ENCODE results near the gene XAGE3. TPM values are rescaled to one million over a fixed set of nuclear protein-coding genes. Genes with fewer than 3 reads are reported as not detected.
"Not testable (repeated sequence)": the region's sequence is repeated elsewhere in the genome, so short reads cannot be mapped to it uniquely, and the experiment has no call there.

Gene XAGE3
- polyA plus RNA-seq: 0.13 TPM
- long read RNA-seq, donor 1: 0 reads
- long read RNA-seq, donor 2: 0 reads
- long read RNA-seq, donor 3: 0 reads
- long read RNA-seq, donor 4: 0 reads
- long read RNA-seq, donor 5: 0 reads
- long read RNA-seq, donor 6: 0 reads
- long read RNA-seq, donor 7: 0 reads
- long read RNA-seq, donor 8: 0 reads
- long read RNA-seq, donor 9: 0 reads
- long read RNA-seq, donor 10: 0 reads
- long read RNA-seq, donor 11: 0 reads

DNA sequence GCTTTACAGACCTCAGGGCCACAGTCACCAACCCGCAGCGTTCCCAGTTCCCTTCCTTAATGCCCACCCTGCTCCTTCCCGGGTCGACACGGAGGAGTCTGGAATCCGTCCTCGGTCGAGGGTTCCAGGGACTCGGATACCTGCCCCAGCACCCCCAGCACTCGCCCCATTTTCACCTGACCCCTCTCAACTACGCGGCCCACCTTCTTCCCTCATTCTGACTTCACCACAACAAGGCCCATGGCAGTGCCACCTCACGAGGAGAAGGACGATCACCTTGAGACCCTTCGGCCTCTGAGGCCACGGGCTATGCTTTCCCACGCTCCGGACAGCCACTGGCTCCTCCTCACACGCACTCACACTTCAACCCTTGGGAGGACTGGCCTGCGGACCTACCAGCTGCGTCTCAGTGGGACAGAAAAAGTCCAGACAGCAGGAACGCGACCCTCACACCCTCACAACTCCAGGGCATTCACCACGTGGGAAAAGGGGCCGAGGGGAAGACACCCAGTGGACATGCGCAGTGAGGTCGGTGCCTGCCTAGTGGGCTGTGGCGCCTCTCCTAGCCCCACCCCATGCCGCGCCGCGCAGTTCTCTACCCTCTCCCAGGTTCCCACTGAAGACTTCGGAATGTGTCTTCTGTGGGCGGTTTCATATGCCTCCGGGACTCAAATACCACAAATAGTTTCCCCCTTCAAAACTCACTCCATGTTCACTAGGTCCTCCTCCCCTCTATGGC is at the start of gene XAGE3:
XAGE3 (minus strand) TSS at position 474 of the 739 bp plus-strand sequence. CDS start 950 bp downstream, outside the sequence.
- H3K36me3 ChIP-seq (ENCODE audit: control insufficient read depth, insufficient read depth, low read length): no peaks in the 10 kb centered on the region
- H3K27me3 ChIP-seq (ENCODE audit: control insufficient read depth, insufficient read depth, low read length): no peaks in the 10 kb centered on the region
- H3K4me3 ChIP-seq (ENCODE audit: low read length): no peak within 1 kb of the TSS
- H3K9me3 ChIP-seq (ENCODE audit: control insufficient read depth, low read depth, low read length): no peaks in the 10 kb centered on the region
- H3K27ac ChIP-seq (ENCODE audit: low read length): no peak within 1 kb of the TSS
- DNase-seq: no peak
- WGBS (ENCODE audit: insufficient coverage, low lambda C conversion rate): no CpG with 5 or more reads among the region's 35 CpGs
- no peaks in the 10 kb centered on the region for H3K4me1 ChIP-seq (ENCODE audit: control insufficient read depth, insufficient read depth, low read length)

- H3K27me3 ChIP-seq (ENCODE audit: control insufficient read depth, insufficient read depth, low read length); H3K36me3 ChIP-seq (ENCODE audit: control insufficient read depth, insufficient read depth, low read length); H3K27ac ChIP-seq (ENCODE audit: low read length); H3K4me1 ChIP-seq (ENCODE audit: control insufficient read depth, insufficient read depth, low read length); DNase-seq; H3K4me3 ChIP-seq (ENCODE audit: low read length); H3K9me3 ChIP-seq (ENCODE audit: control insufficient read depth, low read depth, low read length): not testable (repeated sequence)
- no CpG with 5 or more reads among the region's 3 CpGs for WGBS (ENCODE audit: insufficient coverage, low lambda C conversion rate)
Measured at GRCh38 chrX:52914704-52915103, 46.8 kb upstream of the XAGE3 start.

DNA sequence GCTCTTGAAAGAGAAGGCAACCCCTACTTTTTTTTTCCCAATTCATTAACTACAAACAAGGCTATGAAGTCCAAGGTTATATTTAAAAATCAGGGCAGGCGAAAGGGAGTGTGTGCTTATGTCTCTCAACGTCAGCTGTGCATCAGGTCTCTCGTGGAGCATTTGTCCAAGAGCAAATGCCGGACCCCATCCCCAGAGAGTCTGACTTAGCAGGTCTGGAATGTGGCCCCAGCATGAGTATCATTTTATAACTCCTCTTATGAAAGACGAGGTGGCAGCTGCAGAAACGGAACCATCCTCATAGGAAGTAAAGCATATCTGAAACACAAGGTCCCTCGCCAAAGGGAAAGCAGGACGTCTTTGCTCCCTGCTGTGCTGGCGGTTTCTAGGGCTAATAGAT is 45.8 kb upstream of the XAGE3 start:
- WGBS (ENCODE audit: insufficient coverage, low lambda C conversion rate): no CpG with 5 or more reads among the region's 9 CpGs
- H3K4me1 ChIP-seq (ENCODE audit: control insufficient read depth, insufficient read depth, low read length); DNase-seq: not testable (repeated sequence)

DNA sequence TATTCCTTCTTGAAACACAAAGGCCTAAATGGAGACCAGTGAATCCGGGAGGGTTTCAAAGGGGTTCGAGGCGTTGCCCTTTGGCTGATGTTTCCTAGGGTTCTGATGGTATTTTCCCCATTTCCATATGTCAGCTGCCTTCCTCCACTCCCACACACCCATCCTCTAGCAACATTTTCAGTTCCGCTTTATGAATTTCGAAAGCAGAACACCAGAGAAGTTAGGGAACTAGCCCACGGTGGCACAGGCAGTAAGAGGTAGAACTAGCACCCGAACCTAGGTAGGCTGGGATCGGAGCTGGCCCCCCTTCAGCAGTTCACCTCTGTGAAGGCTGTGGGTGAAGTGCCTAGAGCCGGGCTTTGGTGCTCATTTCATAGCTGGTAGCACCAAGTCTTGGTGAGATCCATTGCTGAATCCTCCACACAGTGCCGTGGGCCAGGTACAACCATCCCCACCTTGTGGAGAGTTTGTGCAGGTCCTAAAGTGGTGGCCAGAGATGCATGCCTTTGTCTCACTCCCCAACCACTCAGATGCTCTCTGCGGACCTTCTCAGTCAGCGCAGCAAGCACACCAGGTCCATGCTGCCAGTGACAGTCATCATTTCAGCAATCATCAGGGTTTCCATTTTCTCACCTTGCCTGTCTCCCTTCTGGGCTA is 41.6 kb upstream of the XAGE3 start:
- H3K4me3 ChIP-seq (ENCODE audit: low read length); H3K9me3 ChIP-seq (ENCODE audit: control insufficient read depth, low read depth, low read length); H3K4me1 ChIP-seq (ENCODE audit: control insufficient read depth, insufficient read depth, low read length); H3K27me3 ChIP-seq (ENCODE audit: control insufficient read depth, insufficient read depth, low read length); H3K27ac ChIP-seq (ENCODE audit: low read length); H3K36me3 ChIP-seq (ENCODE audit: control insufficient read depth, insufficient read depth, low read length); DNase-seq: not testable (repeated sequence)
- WGBS (ENCODE audit: insufficient coverage, low lambda C conversion rate): no CpG with 5 or more reads among the region's 12 CpGs

More for the DNA sequence above, 45.8 kb upstream of the XAGE3 start:
- H3K9me3 ChIP-seq (ENCODE audit: control insufficient read depth, low read depth, low read length); H3K27me3 ChIP-seq (ENCODE audit: control insufficient read depth, insufficient read depth, low read length); H3K4me3 ChIP-seq (ENCODE audit: low read length); H3K36me3 ChIP-seq (ENCODE audit: control insufficient read depth, insufficient read depth, low read length); H3K27ac ChIP-seq (ENCODE audit: low read length): not testable (repeated sequence)

- H3K36me3 ChIP-seq (ENCODE audit: control insufficient read depth, insufficient read depth, low read length); H3K27ac ChIP-seq (ENCODE audit: low read length); H3K9me3 ChIP-seq (ENCODE audit: control insufficient read depth, low read depth, low read length); H3K27me3 ChIP-seq (ENCODE audit: control insufficient read depth, insufficient read depth, low read length); DNase-seq; H3K4me1 ChIP-seq (ENCODE audit: control insufficient read depth, insufficient read depth, low read length); H3K4me3 ChIP-seq (ENCODE audit: low read length): not testable (repeated sequence)
- no CpG with 5 or more reads among the region's 17 CpGs for WGBS (ENCODE audit: insufficient coverage, low lambda C conversion rate)
Measured at GRCh38 chrX:52907900-52908299, 40.0 kb upstream of the XAGE3 start.

DNA sequence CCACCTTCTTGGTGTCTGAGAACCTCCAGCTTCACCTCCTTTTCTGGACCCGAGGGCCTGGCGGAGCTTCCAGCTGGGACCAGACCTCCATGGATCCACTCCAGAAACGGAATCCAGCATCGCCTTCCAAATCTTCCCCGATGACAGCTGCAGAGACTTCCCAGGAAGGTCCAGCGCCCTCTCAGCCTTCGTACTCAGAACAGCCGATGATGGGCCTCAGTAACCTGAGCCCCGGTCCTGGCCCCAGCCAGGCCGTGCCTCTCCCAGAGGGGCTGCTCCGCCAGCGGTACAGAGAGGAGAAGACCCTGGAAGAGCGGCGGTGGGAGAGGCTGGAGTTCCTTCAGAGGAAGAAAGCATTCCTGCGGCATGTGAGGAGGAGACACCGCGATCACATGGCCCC is 39.3 kb upstream of the XAGE3 start:
- H3K4me1 ChIP-seq (ENCODE audit: control insufficient read depth, insufficient read depth, low read length); H3K27ac ChIP-seq (ENCODE audit: low read length); H3K9me3 ChIP-seq (ENCODE audit: control insufficient read depth, low read depth, low read length); H3K36me3 ChIP-seq (ENCODE audit: control insufficient read depth, insufficient read depth, low read length); DNase-seq; H3K4me3 ChIP-seq (ENCODE audit: low read length); H3K27me3 ChIP-seq (ENCODE audit: control insufficient read depth, insufficient read depth, low read length): not testable (repeated sequence)
- no CpG with 5 or more reads among the region's 17 CpGs for WGBS (ENCODE audit: insufficient coverage, low lambda C conversion rate)

GRCh38 chrX:52906072-52906471 is 38.2 kb upstream of the XAGE3 start:
- not testable (repeated sequence) for H3K9me3 ChIP-seq (ENCODE audit: control insufficient read depth, low read depth, low read length); DNase-seq; H3K36me3 ChIP-seq (ENCODE audit: control insufficient read depth, insufficient read depth, low read length); H3K27ac ChIP-seq (ENCODE audit: low read length); H3K4me3 ChIP-seq (ENCODE audit: low read length); H3K4me1 ChIP-seq (ENCODE audit: control insufficient read depth, insufficient read depth, low read length); H3K27me3 ChIP-seq (ENCODE audit: control insufficient read depth, insufficient read depth, low read length)
- no CpG with 5 or more reads among the region's 4 CpGs for WGBS (ENCODE audit: insufficient coverage, low lambda C conversion rate)

DNA sequence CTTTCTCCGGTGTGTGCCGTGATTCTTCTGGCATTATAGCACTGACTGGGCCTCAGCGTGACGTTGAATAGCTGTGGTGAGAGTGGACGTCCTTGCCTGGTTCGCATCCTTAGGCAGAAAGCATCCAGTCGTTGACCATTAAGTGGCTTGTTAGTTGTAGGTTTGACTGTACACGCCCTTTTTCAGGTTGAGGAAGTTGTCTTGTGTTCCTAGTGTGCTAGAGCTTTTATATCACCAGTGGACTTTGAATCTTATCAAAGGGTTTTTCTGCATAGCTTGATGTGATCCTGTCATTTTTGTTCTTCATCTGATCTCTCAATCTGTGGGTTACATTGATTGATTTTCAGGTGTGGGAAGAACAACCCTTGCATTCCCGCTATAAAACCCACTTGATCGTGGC is 37.6 kb upstream of the XAGE3 start:
- not testable (repeated sequence) for H3K9me3 ChIP-seq (ENCODE audit: control insufficient read depth, low read depth, low read length); H3K4me3 ChIP-seq (ENCODE audit: low read length); H3K36me3 ChIP-seq (ENCODE audit: control insufficient read depth, insufficient read depth, low read length); H3K4me1 ChIP-seq (ENCODE audit: control insufficient read depth, insufficient read depth, low read length); H3K27ac ChIP-seq (ENCODE audit: low read length); DNase-seq; H3K27me3 ChIP-seq (ENCODE audit: control insufficient read depth, insufficient read depth, low read length)
- no CpG with 5 or more reads among the region's 10 CpGs for WGBS (ENCODE audit: insufficient coverage, low lambda C conversion rate)

DNA sequence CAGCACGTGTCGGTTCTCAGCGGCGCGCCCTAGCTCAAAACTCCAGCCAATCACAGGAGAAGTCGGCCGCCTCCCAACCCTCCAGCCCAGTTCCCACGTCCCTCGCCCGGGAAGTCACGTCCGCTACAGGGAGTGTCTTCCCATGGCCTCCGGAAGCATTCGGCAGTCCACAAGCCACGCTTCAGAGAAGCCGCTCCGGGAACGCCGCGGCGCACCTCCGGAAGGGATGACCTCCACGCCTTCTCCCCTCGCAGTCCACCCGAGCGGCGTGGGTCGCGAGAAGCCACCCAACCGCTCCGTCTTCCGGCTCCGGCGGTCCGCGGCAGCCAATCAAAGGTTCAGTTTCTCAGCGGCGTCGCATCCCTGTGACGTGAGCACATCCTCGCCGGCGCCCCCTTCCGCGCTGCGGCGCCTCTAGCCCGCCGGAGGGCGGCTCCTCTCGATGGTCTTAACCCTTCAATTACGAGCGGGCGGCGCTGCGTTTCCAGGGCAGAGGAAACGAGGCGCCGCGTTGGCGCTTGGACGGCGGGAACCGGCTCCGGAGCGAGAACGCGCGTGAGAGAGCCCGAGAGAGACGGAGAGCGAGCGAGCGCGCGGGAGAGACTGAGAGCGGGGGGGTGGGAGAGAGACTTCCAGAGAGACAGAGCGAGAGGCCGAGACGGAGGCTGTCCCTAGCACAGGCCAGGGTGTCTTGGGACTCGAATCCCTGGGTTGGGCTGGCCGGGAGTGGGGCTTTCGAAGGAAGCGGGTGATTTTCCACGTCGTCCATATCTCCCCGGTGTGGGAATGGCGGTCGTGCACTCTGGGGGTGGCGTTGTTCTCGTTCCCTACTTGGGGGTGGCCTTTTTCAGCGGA is 29.2 kb upstream of the XAGE3 start, which contains the start of gene FAM156B:
FAM156B (plus strand) TSS at position 476 of the 855 bp plus-strand sequence. CDS start 9,896 bp downstream, outside the sequence.
- H3K4me1 ChIP-seq (ENCODE audit: control insufficient read depth, insufficient read depth, low read length); DNase-seq; H3K9me3 ChIP-seq (ENCODE audit: control insufficient read depth, low read depth, low read length); H3K4me3 ChIP-seq (ENCODE audit: low read length); H3K36me3 ChIP-seq (ENCODE audit: control insufficient read depth, insufficient read depth, low read length); H3K27ac ChIP-seq (ENCODE audit: low read length); H3K27me3 ChIP-seq (ENCODE audit: control insufficient read depth, insufficient read depth, low read length): not testable (repeated sequence)
- WGBS (ENCODE audit: insufficient coverage, low lambda C conversion rate): no CpG with 5 or more reads among the region's 92 CpGs

GRCh38 chrX:52896438-52896837 is 28.6 kb upstream of the XAGE3 start:
- not testable (repeated sequence) for H3K27ac ChIP-seq (ENCODE audit: low read length); H3K27me3 ChIP-seq (ENCODE audit: control insufficient read depth, insufficient read depth, low read length); H3K9me3 ChIP-seq (ENCODE audit: control insufficient read depth, low read depth, low read length); H3K4me3 ChIP-seq (ENCODE audit: low read length); H3K36me3 ChIP-seq (ENCODE audit: control insufficient read depth, insufficient read depth, low read length); DNase-seq; H3K4me1 ChIP-seq (ENCODE audit: control insufficient read depth, insufficient read depth, low read length)
- no CpG with 5 or more reads among the region's 8 CpGs for WGBS (ENCODE audit: insufficient coverage, low lambda C conversion rate)
